Upper lobe of right lung (tissue), 1 donor: Measurements from ENCODE around the gene SPATC1L. TPM values are rescaled to one million over a fixed set of nuclear protein-coding genes. Genes with fewer than 3 reads are reported as not detected.

Source experiments
- ATAC-seq: fragments of 200-7000 bp; cut with Tn5 transposase; one replicate; pipeline ENCODE4 v1.9.1; 2020; ENCODE audit warnings: mild to moderate bottlenecking, moderate library complexity
- DNase-seq: peaks from one replicate; pipeline ENCODE4 v3.0.0-alpha.2; 2020
- H3K27ac ChIP-seq: fragments of 200-600 bp; one replicate; pipeline ENCODE4 v1.8.0; 2022
- H3K27me3 ChIP-seq: fragments of 200-600 bp; one replicate; pipeline ENCODE4 v1.8.0; 2022; ENCODE audit warnings: mild to moderate bottlenecking
- H3K36me3 ChIP-seq: fragments of 200-600 bp; one replicate; pipeline ENCODE4 v1.8.0; 2022
- H3K4me1 ChIP-seq: fragments of 200-600 bp; one replicate; pipeline ENCODE4 v1.8.0; 2022
- H3K4me3 ChIP-seq: fragments of 200-600 bp; one replicate; pipeline ENCODE4 v1.8.0; 2022; ENCODE audit warnings: mild to moderate bottlenecking
- H3K9me3 ChIP-seq: fragments of 200-600 bp; one replicate; pipeline ENCODE4 v1.8.0; 2022
- CTCF ChIP-seq: fragments of 200-600 bp; IDR thresholded peaks from one replicate; pipeline ENCODE4 v1.8.0; 2022; ENCODE audit warnings: antibody characterized with exemption
- intact Hi-C: fragments of 100-400 bp; cut with DNase I; formaldehyde crosslinking; loops from one replicate; pipeline ENCODE4 v1.11.0; 2022
- total RNA-seq: library from RNA; stranded (reverse); fragmentation: NEBNext Ultra II Directional; extraction: Animal tissue kit (Norgen Biotek cat#: 25700); gene quantifications from one replicate; pipeline ENCODE4 v1.2.1, GENCODE V29; 2021
- donor health status: DM: no; HTN: yes; CAD: no; lungs with severe emphysema.

The SPATC1L gene
- total RNA-seq, 1 donor from 2014 or later = 4.7 TPM

GRCh38 chr21:46151261-46151988 is 32.8 kb downstream of the SPATC1L start:
- Histone ChIP-seq H3K36me3 (no peaks in the 10 kb centered on the region), H3K9me3 (no peaks in the 10 kb centered on the region), H3K4me3 (no peak overlapping the region), H3K27me3 (no peaks in the 10 kb centered on the region), H3K4me1 (peaks cover 10% of the 10 kb centered on the region), H3K27ac (no peak overlapping the region)
- intact Hi-C loops = no loop called here
- ATAC-seq (no peak), DNase-seq (peak; percentile 63)
- TF ChIP-seq CTCF = no peak

- no peak for TF ChIP-seq CTCF
- ATAC-seq = no peak
- H3K4me1 ChIP-seq = peaks cover 10% of the 10 kb centered on the region
- H3K9me3 ChIP-seq = no peaks in the 10 kb centered on the region
- H3K27me3 ChIP-seq = no peaks in the 10 kb centered on the region
- no peak overlapping the region for H3K4me3 ChIP-seq
- no peak overlapping the region for H3K27ac ChIP-seq
- peak; percentile 57 for DNase-seq
- intact Hi-C loops = no loop called here
- no peaks in the 10 kb centered on the region for H3K36me3 ChIP-seq
Observed at GRCh38 chr21:46150491-46151121, 33.7 kb downstream of the SPATC1L start.

GRCh38 chr21:46150073-46150472 is 34.2 kb downstream of the SPATC1L start:
- H3K9me3 ChIP-seq = no peaks in the 10 kb centered on the region
- H3K27me3 ChIP-seq = no peaks in the 10 kb centered on the region
- H3K4me3 ChIP-seq = no peak overlapping the region
- no peak overlapping the region for H3K27ac ChIP-seq
- ATAC-seq (no peak), DNase-seq (peak; percentile 56)
- peaks cover 10% of the 10 kb centered on the region for H3K4me1 ChIP-seq
- no peak for TF ChIP-seq CTCF
- no peaks in the 10 kb centered on the region for H3K36me3 ChIP-seq
- intact Hi-C loops = no loop called here

- peaks cover 10% of the 10 kb centered on the region for H3K4me1 ChIP-seq
- ATAC-seq (no peak), DNase-seq (peak; percentile 44)
- no peak overlapping the region for H3K4me3 ChIP-seq
- no peaks in the 10 kb centered on the region for H3K36me3 ChIP-seq
- H3K9me3 ChIP-seq = no peaks in the 10 kb centered on the region
- no peaks in the 10 kb centered on the region for H3K27me3 ChIP-seq
- H3K27ac ChIP-seq = no peak overlapping the region
- intact Hi-C loops = no loop called here
- TF ChIP-seq CTCF = no peak
Observed at GRCh38 chr21:46149205-46149901, 34.9 kb downstream of the SPATC1L start.

- no peak for DNase-seq
- ATAC-seq = no peak
- Histone ChIP-seq H3K4me3 (no peak overlapping the region), H3K4me1 (peaks cover 3% of the 10 kb centered on the region), H3K27ac (no peak overlapping the region), H3K27me3 (no peaks in the 10 kb centered on the region), H3K36me3 (no peaks in the 10 kb centered on the region), H3K9me3 (no peaks in the 10 kb centered on the region)
- intact Hi-C loops = no loop called here
- TF ChIP-seq CTCF = no peak
Observed at GRCh38 chr21:46148106-46148505, 36.2 kb downstream of the SPATC1L start.
